ENCODE measurements around the gene FHOD3. TPM values are rescaled to one million over a fixed set of nuclear protein-coding genes. Genes with fewer than 3 reads are reported as not detected.

The FHOD3 gene
- total RNA-seq, 1 donor from 2014 or later = 5.9 TPM

DNA sequence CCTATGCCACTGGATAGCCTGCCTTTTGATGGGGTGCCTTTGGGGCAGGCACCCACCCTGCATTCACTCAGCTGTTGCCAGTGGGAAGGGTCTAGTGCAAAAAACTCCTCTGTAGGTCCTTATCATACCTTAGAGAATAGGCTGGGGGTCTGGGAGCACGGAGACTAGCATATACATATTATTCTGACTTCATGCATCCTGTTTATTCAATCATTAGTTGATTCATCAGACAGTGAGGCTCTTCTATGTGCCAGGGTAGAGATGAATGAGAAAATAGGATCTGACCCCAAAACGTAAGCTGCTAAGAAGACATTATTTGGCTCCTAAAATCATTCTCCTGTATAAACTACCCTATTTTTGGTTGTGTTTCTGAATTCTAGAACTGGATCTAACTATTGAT, 378.0 kb downstream of the FHOD3 start:
- no peaks in the 10 kb centered on the region for H3K36me3 Mint-ChIP-seq (ENCODE audit: low read depth, unreplicated experiment)
- no peak overlapping the region for H3K9ac ChIP-seq (ENCODE audit: low read length)
- H3K4me2 ChIP-seq (ENCODE audit: low read length) = no peak overlapping the region
- no peaks in the 10 kb centered on the region for H3K9me3 Mint-ChIP-seq (ENCODE audit: unreplicated experiment)
- H3K9me3 ChIP-seq (ENCODE audit: insufficient read depth, low read depth, low read length) = no peaks in the 10 kb centered on the region
- H3K27me3 Mint-ChIP-seq (ENCODE audit: low read depth, unreplicated experiment) = no peaks in the 10 kb centered on the region
- H3K27ac ChIP-seq (ENCODE audit: low read depth, low read length) = no peak overlapping the region
- DNase-seq (ENCODE audit: low read depth) (no peak), FAIRE-seq (no peak)
- no peak overlapping the region for H2AFZ ChIP-seq (ENCODE audit: low read depth, low read length)
- H3K27me3 ChIP-seq (ENCODE audit: insufficient read depth, low read length) = no peaks in the 10 kb centered on the region
- H3K4me1 Mint-ChIP-seq (ENCODE audit: low read depth, unreplicated experiment) = peaks cover 1% of the 10 kb centered on the region
- no peaks in the 10 kb centered on the region for H3K36me3 ChIP-seq (ENCODE audit: insufficient read depth, low read length)
- H3K79me2 ChIP-seq (ENCODE audit: insufficient read depth, low read length) = no peaks in the 10 kb centered on the region
- H3K27ac Mint-ChIP-seq (ENCODE audit: unreplicated experiment) = no peak overlapping the region
- no peaks in the 10 kb centered on the region for H3K4me1 ChIP-seq (ENCODE audit: insufficient read depth, low read length)
- TF ChIP-seq CTCF (IDR thresholded peaks at IDR 0.05; ENCODE audit: insufficient read depth, low read depth, low read length) (no peak), EZH2 (IDR thresholded peaks at IDR 0.05; ENCODE audit: insufficient read depth, low read length) (no peak)
- H4K20me1 ChIP-seq (ENCODE audit: insufficient read depth, low read length) = no peaks in the 10 kb centered on the region
- H3K4me3 ChIP-seq (ENCODE audit: insufficient read depth, low read depth, low read length) = no peak overlapping the region
- H3K4me3 Mint-ChIP-seq (ENCODE audit: unreplicated experiment) = no peak overlapping the region

DNA sequence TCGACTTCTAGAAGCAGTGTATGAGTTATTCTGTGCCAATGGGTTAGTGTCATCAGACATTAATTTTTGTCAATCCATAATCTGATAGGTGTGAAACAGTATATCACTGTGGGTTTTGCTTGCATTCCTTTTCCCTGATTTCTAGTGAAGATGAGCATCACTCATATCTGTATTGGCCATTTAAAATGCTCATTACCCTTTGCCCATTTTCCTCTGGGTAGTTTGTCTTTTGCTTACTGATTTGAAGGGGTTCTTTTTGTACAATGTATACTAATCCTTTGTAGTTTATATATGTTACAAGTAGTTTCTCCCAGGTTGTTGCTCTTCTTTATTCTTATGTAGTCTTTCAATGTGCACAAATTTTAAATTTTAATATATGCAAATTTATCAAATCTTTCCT, 379.1 kb downstream of the FHOD3 start:
- no peaks in the 10 kb centered on the region for H3K27me3 ChIP-seq (ENCODE audit: insufficient read depth, low read length)
- no peaks in the 10 kb centered on the region for H3K9me3 ChIP-seq (ENCODE audit: insufficient read depth, low read depth, low read length)
- no peak overlapping the region for H3K27ac ChIP-seq (ENCODE audit: low read depth, low read length)
- H4K20me1 ChIP-seq (ENCODE audit: insufficient read depth, low read length) = no peaks in the 10 kb centered on the region
- FAIRE-seq (no peak), DNase-seq (ENCODE audit: low read depth) (no peak)
- Mint-ChIP-seq H3K9me3 (ENCODE audit: unreplicated experiment) (no peaks in the 10 kb centered on the region), H3K4me3 (ENCODE audit: unreplicated experiment) (no peak overlapping the region), H3K4me1 (ENCODE audit: low read depth, unreplicated experiment) (peaks cover 1% of the 10 kb centered on the region), H3K27ac (ENCODE audit: unreplicated experiment) (no peak overlapping the region), H3K36me3 (ENCODE audit: low read depth, unreplicated experiment) (no peaks in the 10 kb centered on the region), H3K27me3 (ENCODE audit: low read depth, unreplicated experiment) (no peaks in the 10 kb centered on the region)
- H3K4me1 ChIP-seq (ENCODE audit: insufficient read depth, low read length) = no peaks in the 10 kb centered on the region
- TF ChIP-seq CTCF (IDR thresholded peaks at IDR 0.05; ENCODE audit: insufficient read depth, low read depth, low read length) (no peak), EZH2 (IDR thresholded peaks at IDR 0.05; ENCODE audit: insufficient read depth, low read length) (no peak)
- no peak overlapping the region for H3K4me2 ChIP-seq (ENCODE audit: low read length)
- no peak overlapping the region for H3K4me3 ChIP-seq (ENCODE audit: insufficient read depth, low read depth, low read length)
- no peak overlapping the region for H2AFZ ChIP-seq (ENCODE audit: low read depth, low read length)
- H3K36me3 ChIP-seq (ENCODE audit: insufficient read depth, low read length) = no peaks in the 10 kb centered on the region
- H3K9ac ChIP-seq (ENCODE audit: low read length) = no peak overlapping the region
- no peaks in the 10 kb centered on the region for H3K79me2 ChIP-seq (ENCODE audit: insufficient read depth, low read length)

- H3K9ac ChIP-seq (ENCODE audit: low read length) = no peak overlapping the region
- H3K27ac ChIP-seq (ENCODE audit: low read depth, low read length) = no peak overlapping the region
- no peaks in the 10 kb centered on the region for H3K27me3 ChIP-seq (ENCODE audit: insufficient read depth, low read length)
- no peaks in the 10 kb centered on the region for H3K36me3 ChIP-seq (ENCODE audit: insufficient read depth, low read length)
- no peaks in the 10 kb centered on the region for H3K9me3 ChIP-seq (ENCODE audit: insufficient read depth, low read depth, low read length)
- H4K20me1 ChIP-seq (ENCODE audit: insufficient read depth, low read length) = no peaks in the 10 kb centered on the region
- DNase-seq (ENCODE audit: low read depth) (no peak), FAIRE-seq (no peak)
- no peak overlapping the region for H2AFZ ChIP-seq (ENCODE audit: low read depth, low read length)
- Mint-ChIP-seq H3K9me3 (ENCODE audit: unreplicated experiment) (peaks cover 2% of the 10 kb centered on the region), H3K4me1 (ENCODE audit: low read depth, unreplicated experiment) (peaks cover 1% of the 10 kb centered on the region), H3K27ac (ENCODE audit: unreplicated experiment) (no peak overlapping the region), H3K36me3 (ENCODE audit: low read depth, unreplicated experiment) (peaks cover 3% of the 10 kb centered on the region), H3K4me3 (ENCODE audit: unreplicated experiment) (no peak overlapping the region), H3K27me3 (ENCODE audit: low read depth, unreplicated experiment) (no peaks in the 10 kb centered on the region)
- no peak overlapping the region for H3K4me3 ChIP-seq (ENCODE audit: insufficient read depth, low read depth, low read length)
- no peaks in the 10 kb centered on the region for H3K79me2 ChIP-seq (ENCODE audit: insufficient read depth, low read length)
- H3K4me2 ChIP-seq (ENCODE audit: low read length) = no peak overlapping the region
- H3K4me1 ChIP-seq (ENCODE audit: insufficient read depth, low read length) = no peaks in the 10 kb centered on the region
- TF ChIP-seq EZH2 (IDR thresholded peaks at IDR 0.05; ENCODE audit: insufficient read depth, low read length) = no peak
Measured at GRCh38 chr18:36680042-36680441, 382.5 kb downstream of the FHOD3 start.
